IPS-11a (cell line): ENCODE measurements around the gene IL27RA.
A peak's percentile ranks its signal among the peaks of the same experiment; 100 is the strongest.
"Not testable (repeated sequence)": the region's sequence is repeated elsewhere in the genome, so short reads cannot be mapped to it uniquely, and the experiment has no call there.

Source experiments
- H3K4me3 ChIP-seq: one replicate; pipeline ENCODE4 v1.5.1; 2013; ENCODE audit warnings: low read depth, low read length, control low read depth

Gene IL27RA

DNA sequence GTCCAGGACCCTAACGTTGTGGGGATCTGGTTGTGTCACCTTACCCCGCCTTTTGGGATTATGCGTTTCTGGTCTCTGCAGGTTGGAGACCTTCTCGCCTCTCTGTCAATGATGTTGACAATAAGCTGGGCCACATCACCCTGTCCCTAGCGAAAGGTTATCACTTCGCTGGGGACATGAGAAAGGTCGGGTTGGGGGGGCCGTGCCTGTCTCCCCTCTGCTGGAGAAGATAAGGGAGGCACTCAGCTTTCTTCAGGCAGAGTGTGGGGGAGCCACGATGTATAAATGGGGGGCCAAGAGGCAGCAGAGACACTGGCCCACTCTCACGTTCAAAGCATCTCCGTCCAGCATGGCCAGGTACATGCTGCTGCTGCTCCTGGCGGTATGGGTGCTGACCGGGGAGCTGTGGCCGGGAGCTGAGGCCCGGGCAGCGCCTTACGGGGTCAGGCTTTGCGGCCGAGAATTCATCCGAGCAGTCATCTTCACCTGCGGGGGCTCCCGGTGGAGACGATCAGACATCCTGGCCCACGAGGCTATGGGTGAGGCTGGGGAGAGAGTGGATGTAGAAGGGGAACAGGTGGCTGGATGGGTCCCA, 3.6 kb upstream of the IL27RA start, which contains the start of gene RLN3:
Gene RLN3, plus strand, starts transcription at position 293 of the 595 bp plus-strand sequence. Its CDS starts 57 bp downstream, at position 350.
- H3K4me3 ChIP-seq = no peak within 1 kb of the TSS

GRCh38 chr19:14028901-14029300, 2.7 kb upstream of the IL27RA start:
- H3K4me3 ChIP-seq = no peak overlapping the region

DNA sequence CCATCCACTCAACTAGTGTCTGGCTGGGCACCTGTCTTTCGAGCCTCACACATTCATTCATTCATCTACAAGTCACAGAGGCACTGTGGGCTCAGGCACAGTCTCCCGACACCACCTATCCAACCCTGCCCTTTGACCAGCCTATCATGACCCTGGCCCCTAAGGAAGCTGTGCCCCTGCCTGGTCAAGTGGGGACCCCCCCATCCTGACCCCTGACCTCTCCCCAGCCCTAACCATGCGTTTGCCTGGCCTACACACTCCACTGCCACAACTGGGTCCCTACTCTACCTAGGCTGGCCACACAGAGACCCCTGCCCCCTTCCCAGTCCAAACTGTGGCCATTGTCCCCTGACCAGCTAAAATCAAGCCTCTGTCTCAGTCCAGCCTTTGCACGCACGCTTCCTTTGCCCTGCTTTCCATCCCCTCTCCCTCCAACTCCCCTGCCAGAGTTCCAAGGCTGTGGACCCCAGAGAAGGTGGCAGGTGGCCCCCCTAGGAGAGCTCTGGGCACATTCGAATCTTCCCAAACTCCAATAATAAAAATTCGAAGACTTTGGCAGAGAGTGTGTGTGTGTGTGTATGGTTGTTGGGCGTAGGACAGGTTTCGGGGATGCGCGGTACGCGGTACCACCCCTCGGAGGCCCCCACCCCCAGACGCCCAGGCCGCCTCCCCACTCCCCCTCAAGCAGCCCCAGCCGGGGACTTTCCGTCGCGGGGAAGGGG, 404 bp upstream of the IL27RA start:
- peak overlapping the region; percentile 78 for H3K4me3 ChIP-seq

GRCh38 chr19:14033946-14034345, 2.4 kb downstream of the IL27RA start:
- no peak overlapping the region for H3K4me3 ChIP-seq

DNA sequence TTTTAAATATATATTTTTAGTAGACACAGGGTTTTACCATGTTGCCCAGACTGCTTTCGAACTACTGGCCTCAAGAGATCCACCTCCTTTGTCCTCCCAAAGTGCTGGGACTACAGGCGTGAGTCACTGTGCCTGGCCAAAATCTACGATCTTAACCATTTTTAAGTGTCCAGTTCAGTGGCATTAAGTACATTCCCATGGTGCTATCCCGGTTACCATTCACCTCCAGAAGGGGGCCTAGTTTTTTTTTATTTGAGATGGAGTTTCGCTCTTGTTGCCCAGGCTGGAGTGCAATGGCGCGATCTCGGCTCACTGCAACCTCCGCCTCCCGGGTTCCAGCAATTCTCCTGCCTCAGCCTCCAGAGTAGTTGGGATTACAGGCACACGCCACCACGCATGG, 3.6 kb downstream of the IL27RA start:
- not testable (repeated sequence) for H3K4me3 ChIP-seq

- no peak overlapping the region for H3K4me3 ChIP-seq
Measured at GRCh38 chr19:14035706-14036105, 4.1 kb downstream of the IL27RA start.

GRCh38 chr19:14039181-14039580, 7.6 kb downstream of the IL27RA start:
- no peak overlapping the region for H3K4me3 ChIP-seq

- not testable (repeated sequence) for H3K4me3 ChIP-seq
Measured at GRCh38 chr19:14042659-14043608, 11.4 kb downstream of the IL27RA start.

GRCh38 chr19:14047866-14048265, 16.3 kb downstream of the IL27RA start:
- not testable (repeated sequence) for H3K4me3 ChIP-seq

DNA sequence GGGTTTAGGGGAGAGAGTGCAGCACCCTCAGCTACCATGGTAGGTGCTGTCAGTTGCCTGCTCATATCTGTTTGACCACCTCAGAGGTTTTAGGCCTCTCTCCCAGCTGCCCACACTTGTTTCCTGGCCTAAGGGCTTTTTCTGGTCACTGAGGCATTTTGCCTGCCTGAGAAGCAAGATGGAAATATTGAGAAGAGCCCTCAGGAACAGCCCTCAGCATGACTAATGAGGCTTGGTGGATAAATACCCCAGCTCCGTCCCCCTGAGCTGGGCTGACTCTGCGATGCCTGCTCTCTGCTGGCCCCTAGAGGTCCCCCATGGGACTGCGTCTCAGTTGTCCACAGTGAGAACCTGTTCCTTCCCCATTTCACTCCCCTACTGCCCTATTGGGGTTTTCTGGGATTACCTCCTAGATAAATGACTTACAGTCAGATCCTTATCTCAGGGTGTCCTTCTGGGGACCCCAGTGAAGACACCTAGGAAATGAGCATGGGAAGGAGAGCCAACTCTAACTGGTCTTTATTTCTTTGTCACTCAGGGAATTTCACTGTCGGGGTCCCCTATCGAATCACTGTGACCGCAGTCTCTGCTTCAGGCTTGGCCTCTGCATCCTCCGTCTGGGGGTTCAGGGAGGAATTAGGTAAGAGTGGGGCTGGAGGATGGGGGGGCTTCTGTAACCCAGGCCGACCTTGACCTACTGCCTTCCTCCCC, 17.0 kb downstream of the IL27RA start:
- no peak overlapping the region for H3K4me3 ChIP-seq

DNA sequence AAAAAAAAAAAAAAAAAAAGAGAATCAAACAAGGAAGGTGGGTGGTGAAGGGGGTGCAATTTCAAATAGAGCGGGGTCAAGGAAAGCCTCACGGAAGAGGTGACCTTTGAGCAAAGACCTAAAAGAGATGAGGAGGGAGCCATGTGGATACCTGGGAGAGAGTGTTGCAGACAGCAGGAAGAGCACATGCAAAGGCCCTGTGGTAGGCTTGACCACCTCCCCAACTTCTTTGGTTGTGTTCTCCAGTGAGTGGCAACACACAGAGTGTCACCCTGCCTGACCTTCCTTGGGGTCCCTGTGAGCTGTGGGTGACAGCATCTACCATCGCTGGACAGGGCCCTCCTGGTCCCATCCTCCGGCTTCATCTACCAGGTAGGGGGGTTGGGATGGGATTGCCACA, 18.9 kb downstream of the IL27RA start:
- no peak overlapping the region for H3K4me3 ChIP-seq

DNA sequence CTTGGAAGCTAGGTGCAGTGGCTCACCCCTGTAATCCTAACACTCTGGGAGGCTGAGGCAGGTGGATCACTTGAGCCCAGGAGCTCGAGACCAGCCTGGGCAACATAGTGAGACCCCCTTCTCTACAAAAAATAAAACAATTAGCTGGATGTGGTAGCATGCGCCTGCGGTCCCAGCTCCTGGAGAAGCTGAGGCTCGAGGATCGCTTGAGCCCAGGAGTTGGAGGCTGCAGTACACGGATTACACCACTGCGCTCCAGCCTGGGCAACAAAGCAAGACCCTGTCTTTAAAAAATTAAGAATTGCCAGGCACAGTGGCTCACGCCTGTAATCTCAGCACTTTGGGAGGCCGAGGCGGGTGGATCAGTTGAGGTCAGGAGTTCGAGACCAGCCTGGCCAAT, 19.4 kb downstream of the IL27RA start:
- H3K4me3 ChIP-seq = not testable (repeated sequence)

DNA sequence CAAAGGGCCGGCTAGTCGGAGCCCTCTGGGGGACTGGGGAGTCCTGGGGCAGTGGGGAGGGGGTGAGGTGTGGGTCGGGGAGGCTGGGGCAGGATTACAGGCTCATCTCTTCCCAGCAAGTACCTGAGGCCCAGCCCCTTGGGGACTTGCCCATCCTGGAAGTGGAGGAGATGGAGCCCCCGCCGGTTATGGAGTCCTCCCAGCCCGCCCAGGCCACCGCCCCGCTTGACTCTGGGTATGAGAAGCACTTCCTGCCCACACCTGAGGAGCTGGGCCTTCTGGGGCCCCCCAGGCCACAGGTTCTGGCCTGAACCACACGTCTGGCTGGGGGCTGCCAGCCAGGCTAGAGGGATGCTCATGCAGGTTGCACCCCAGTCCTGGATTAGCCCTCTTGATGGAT, 20.4 kb downstream of the IL27RA start:
- no peak overlapping the region for H3K4me3 ChIP-seq

DNA sequence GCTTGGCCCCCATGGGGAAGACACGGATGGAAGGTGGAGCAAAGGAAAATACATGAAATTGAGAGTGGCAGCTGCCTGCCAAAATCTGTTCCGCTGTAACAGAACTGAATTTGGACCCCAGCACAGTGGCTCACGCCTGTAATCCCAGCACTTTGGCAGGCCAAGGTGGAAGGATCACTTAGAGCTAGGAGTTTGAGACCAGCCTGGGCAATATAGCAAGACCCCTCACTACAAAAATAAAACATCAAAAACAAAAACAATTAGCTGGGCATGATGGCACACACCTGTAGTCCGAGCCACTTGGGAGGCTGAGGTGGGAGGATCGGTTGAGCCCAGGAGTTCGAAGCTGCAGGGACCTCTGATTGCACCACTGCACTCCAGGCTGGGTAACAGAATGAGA, 20.9 kb downstream of the IL27RA start:
- no peak overlapping the region for H3K4me3 ChIP-seq

DNA sequence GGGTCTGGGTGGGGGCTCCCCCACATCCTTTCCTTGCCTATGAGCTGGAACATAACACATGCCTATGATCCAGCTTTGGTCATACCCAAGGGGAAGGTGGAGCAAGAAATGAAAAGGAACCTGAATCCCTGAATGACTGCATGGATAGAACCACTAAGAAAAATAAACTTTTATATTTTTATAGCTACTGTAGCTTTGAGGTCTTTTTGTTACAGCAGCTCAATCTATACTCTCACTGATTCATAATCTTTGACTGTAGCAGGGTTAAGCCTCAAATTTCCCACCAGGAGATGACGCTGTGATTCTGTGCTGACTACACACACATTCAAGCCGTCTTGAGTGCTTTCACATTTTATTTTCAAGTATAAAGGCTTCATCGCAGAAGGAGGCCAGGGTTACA, 21.5 kb downstream of the IL27RA start:
- H3K4me3 ChIP-seq = no peak overlapping the region

DNA sequence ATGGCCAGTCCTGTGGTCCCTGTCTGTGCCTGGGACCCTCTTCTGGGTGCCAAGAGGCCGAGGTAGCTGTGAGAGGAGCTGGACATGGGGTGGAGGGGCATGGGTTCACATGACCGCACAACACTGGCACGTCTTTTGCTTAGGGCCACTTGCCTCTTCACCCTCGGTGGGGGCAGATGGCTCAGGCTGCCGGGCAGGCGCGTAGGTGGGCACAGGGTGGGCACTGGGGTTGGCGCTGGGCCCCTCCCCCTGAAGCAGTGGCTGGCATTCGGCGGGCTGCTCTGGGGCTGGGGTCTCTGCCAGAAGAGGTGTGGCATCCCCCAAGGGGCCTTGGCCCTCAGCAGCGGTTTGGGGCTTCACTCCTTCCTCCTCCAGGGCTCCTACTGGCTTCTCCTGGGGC, 21.9 kb downstream of the IL27RA start:
- no peak overlapping the region for H3K4me3 ChIP-seq

- H3K4me3 ChIP-seq = no peak overlapping the region
Measured at GRCh38 chr19:14054099-14054498, 22.5 kb downstream of the IL27RA start.

GRCh38 chr19:14054721-14055120, 23.2 kb downstream of the IL27RA start:
- no peak overlapping the region for H3K4me3 ChIP-seq

DNA sequence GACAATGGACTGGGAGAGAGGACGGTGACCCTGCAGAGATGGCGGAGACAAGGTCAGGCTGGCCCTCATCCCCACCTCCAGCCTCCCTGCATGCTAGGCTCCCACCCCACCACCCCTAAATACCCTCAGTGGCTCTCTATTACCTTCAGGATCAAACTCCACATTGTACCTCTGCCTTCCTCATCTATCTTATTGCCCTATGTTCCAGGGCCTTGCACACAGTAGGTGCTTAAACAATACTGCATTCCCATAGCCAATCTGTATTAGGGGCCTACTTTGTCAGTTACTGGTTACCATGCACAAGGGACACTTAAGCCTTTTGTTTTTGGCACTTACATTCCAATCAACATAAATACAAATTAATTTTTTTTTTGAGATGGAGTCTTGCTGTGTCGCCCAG, 23.8 kb downstream of the IL27RA start:
- no peak overlapping the region for H3K4me3 ChIP-seq

GRCh38 chr19:14056069-14056666, 24.6 kb downstream of the IL27RA start:
- no peak overlapping the region for H3K4me3 ChIP-seq
